ENCODE measurements around the gene SPRING1.

SPRING1 gene

GRCh38 chr12:116707751-116708150 is 30.1 kb downstream of the SPRING1 start:
- DNase-seq, result no peak

GRCh38 chr12:116703214-116703795 is 34.6 kb downstream of the SPRING1 start:
- peak; percentile 32 to 38 for DNase-seq

GRCh38 chr12:116701432-116701831 is 36.4 kb downstream of the SPRING1 start:
- no peak for DNase-seq

- DNase-seq, result no peak
Observed at GRCh38 chr12:116700066-116700465, 37.8 kb downstream of the SPRING1 start.

GRCh38 chr12:116698554-116699075 is 39.3 kb downstream of the SPRING1 start:
- DNase-seq, result no peak

- DNase-seq, result no peak
Observed at GRCh38 chr12:116698116-116698515, 39.8 kb downstream of the SPRING1 start.

GRCh38 chr12:116697716-116698115 is 40.2 kb downstream of the SPRING1 start:
- DNase-seq, result no peak

GRCh38 chr12:116697305-116697704 is 40.6 kb downstream of the SPRING1 start:
- peak; percentile 18 to 39 for DNase-seq

- no peak for DNase-seq
Observed at GRCh38 chr12:116695464-116695725, 42.5 kb downstream of the SPRING1 start.

- no peak for DNase-seq
Observed at GRCh38 chr12:116694653-116695463, 43.0 kb downstream of the SPRING1 start.

- DNase-seq, result no peak
Observed at GRCh38 chr12:116693286-116694227, 44.3 kb downstream of the SPRING1 start.

GRCh38 chr12:116692605-116693004 is 45.3 kb downstream of the SPRING1 start:
- DNase-seq, result no peak

- no peak for DNase-seq
Observed at GRCh38 chr12:116691636-116692035, 46.2 kb downstream of the SPRING1 start.

GRCh38 chr12:116691205-116691604 is 46.7 kb downstream of the SPRING1 start:
- no peak for DNase-seq

- no peak for DNase-seq
Observed at GRCh38 chr12:116689979-116690744, 47.7 kb downstream of the SPRING1 start.

GRCh38 chr12:116689521-116689920 is 48.3 kb downstream of the SPRING1 start:
- no peak for DNase-seq

Measured in SW 1271 (cell line).